Measurements from ENCODE around the gene OR10AD1.
"Not testable (repeated sequence)": the region's sequence is repeated elsewhere in the genome, so short reads cannot be mapped to it uniquely, and the experiment has no call there.

OR10AD1 gene

GRCh38 chr12:48219631-48220030 lies 16.5 kb upstream of the OR10AD1 start:
- TF ChIP-seq CTCF (conservative IDR thresholded peaks at IDR 0.05) = no peak
- no peak overlapping the region for H3K27ac ChIP-seq

- TF ChIP-seq CTCF (conservative IDR thresholded peaks at IDR 0.05) = no peak
- H3K27ac ChIP-seq = no peak overlapping the region
Observed at GRCh38 chr12:48216785-48217184, 13.7 kb upstream of the OR10AD1 start.

- not testable (repeated sequence) for H3K27ac ChIP-seq
Observed at GRCh38 chr12:48209495-48209894, 6.4 kb upstream of the OR10AD1 start.

- no peak overlapping the region for H3K27ac ChIP-seq
- no peak for TF ChIP-seq CTCF (conservative IDR thresholded peaks at IDR 0.05)
Observed at GRCh38 chr12:48202766-48203165, 326 bp downstream of the OR10AD1 start.

- H3K27ac ChIP-seq = peak overlapping the region; percentile 90; the same call in 1 of the 2 replicates
- no peak for TF ChIP-seq CTCF (conservative IDR thresholded peaks at IDR 0.05)
Observed at GRCh38 chr12:48201516-48201915, 1.6 kb downstream of the OR10AD1 start.

- peak overlapping the region; percentile 90 for H3K27ac ChIP-seq
Observed at GRCh38 chr12:48201091-48201490, 2.0 kb downstream of the OR10AD1 start.

GRCh38 chr12:48199774-48200221 lies 3.3 kb downstream of the OR10AD1 start:
- peak overlapping the region; percentile 90 for H3K27ac ChIP-seq
- TF ChIP-seq CTCF (conservative IDR thresholded peaks at IDR 0.05) = no peak

More at GRCh38 chr12:48201091-48201490, 2.0 kb downstream of the OR10AD1 start:
- no peak for TF ChIP-seq CTCF (conservative IDR thresholded peaks at IDR 0.05)

GRCh38 chr12:48198985-48199384 lies 4.1 kb downstream of the OR10AD1 start:
- TF ChIP-seq CTCF (conservative IDR thresholded peaks at IDR 0.05) = no peak
- H3K27ac ChIP-seq = peak overlapping the region; percentile 90

Measured in VCaP (cell line).